ENCODE data around the gene MCAT.

MCAT gene

DNA sequence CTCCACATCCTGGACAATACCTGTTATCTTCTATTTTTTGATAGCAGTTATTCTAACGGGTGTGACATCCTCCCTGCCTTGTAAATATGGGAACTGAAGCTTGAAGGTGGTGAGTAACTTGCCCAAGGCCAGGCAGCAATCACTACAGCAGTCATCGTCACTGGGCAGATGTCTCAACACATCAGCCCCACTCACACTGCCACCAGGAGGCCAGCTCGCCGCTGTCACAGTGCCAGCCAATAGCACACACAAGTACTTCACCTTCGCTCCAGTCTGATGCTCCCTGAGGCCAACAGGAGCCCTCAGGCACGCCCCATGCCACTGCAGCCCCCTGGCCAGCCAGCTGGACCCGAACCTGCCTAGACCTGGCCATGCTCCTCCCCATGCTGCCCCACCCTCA, 49.1 kb downstream of the MCAT start:
- DNase-seq (ENCODE audit: low read depth in 4 of 4, low spot score in 1 of 4), result no peak

DNA sequence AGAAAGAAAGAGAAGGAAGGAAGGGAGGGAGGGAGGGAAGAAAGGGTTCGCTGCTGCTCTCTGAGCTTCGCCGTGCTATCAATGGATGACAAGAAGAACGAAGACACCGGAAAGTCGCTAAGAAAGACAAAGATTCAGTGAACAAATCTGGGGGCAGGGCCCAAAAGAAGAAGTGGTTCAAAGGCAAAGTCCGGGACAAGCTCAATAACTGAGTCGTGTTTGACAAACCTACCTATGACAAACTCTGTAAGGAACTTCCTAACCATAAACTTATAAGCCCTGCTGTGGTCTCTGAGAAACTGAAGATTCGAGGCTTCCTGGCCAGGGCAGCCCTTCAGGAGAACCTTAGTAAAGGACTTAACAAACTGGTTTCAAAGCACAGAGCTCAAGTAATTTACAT, 51.1 kb downstream of the MCAT start:
- no peak for DNase-seq (ENCODE audit: low read depth in 4 of 4, low spot score in 1 of 4)

DNA sequence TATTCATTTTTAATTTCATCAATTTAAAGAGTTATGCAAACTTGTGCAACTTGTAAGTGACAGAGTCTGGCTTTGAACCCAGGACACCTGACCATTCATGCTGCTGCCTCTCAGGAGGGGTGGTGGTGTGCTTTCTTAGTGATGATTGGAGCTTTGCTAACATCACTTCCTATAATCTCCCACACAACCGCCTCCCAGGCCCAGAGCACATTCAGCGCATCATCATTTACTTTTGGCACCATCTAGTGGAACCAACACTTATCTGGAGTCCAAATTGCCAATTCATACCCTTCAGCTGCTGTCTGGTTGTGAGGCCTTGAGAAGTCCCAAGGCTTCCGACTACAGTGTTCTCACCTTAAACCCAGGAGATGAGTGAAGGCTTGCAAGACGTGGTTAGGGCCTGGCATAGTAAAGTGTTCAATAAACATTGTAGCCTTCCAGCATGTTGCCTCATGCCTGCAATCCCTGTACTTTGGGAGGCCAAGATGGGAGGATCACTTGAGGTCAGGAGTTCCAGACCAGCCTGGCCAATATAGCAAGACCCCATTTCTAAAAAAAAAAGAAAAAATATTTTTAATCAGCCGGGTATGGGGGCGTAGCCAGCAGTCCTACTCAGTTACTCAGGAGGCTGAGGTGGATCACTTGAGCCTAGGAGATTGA, 52.9 kb downstream of the MCAT start:
- DNase-seq (ENCODE audit: low read depth in 4 of 4, low spot score in 1 of 4), result peak in 1 of 4 experiments; percentile 38

DNA sequence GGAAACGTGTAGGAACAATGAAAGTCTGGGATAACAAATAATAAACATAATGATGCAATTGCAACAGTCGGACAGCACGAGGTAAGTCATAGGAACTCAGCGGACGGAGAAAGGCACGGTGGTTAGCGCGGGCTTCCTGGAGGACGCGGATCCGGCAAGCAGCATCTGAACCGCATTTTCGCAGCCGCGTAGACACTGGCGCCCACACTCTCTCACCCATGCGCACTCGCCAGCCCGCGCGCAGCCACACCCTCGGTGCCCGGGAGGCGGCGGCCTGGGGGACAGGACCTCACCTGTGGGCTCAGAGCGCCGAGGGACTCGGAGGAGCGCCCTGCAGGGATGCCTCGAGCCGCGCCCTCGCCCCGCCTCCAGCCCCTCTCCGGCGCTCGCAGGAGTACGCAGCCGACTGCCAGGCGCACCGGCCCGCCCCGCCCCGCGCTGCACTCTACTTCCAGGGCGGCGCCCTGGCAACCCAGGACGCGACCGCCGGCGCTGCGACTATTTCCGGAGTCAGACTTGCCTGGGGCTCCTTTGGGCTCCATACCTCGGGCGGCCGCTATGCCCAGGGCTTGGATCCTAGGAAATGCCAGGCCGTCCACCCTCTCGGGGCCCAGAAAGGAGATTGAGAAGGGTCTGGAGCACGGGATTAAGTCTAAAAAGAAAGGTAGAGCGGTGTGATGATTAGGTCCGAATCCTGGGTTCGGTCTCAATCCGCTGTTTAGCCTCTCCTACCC, 54.0 kb downstream of the MCAT start, which contains the start of gene TTLL1:
TTLL1 (minus strand) TSS at position 408 of the 734 bp plus-strand sequence. CDS start 13,805 bp downstream, outside the sequence.
- DNase-seq (ENCODE audit: low read depth in 4 of 4, low spot score in 1 of 4), result peak; percentile 67 to 92 (median 81)

- DNase-seq (ENCODE audit: low read depth in 4 of 4, low spot score in 1 of 4), result no peak
Observed at GRCh38 chr22:43088627-43088983, 54.6 kb downstream of the MCAT start.

GRCh38 chr22:43085658-43086606, 57.3 kb downstream of the MCAT start:
- DNase-seq (ENCODE audit: low read depth in 4 of 4, low spot score in 1 of 4), result no peak

Measured in stimulated activated CD4-positive, alpha-beta T cell treated with anti-CD3 and anti-CD28 coated beads, Interleukin-1b, Interleukin-23, amount 100 ng/mL, for 24 hours (primary cell).